Endometrial microvascular endothelial cells (primary cell): ENCODE measurements around the gene TEAD1. TPM values are rescaled to one million over a fixed set of nuclear protein-coding genes. Genes with fewer than 3 reads are reported as not detected.

ENCODE experiments used
- in situ Hi-C: cut with HindIII; loops from 2 replicates; pipeline ENCODE4 v1.10.0; 2017; ENCODE audit warnings: low sequenced_read_pairs, low pct_unique_long_range_greater_than_20kb; ENCODE audit errors: inconsistent ontology term
- total RNA-seq: library from RNA; depleted of rRNA; stranded (reverse); fragments of >200 nt; gene quantifications from one replicate; pipeline ENCODE4 v1.2.3, GENCODE V29; 2015; ENCODE audit errors: inconsistent ontology term

The TEAD1 gene
- total RNA-seq, 1 donor from 2014 or later, result 24.3 TPM

- in situ Hi-C loops, result no loop called here
These were observed 95.7 kb downstream of the TEAD1 start for GRCh38 chr11:12769834-12770345.

- in situ Hi-C loops, result no loop called here
These were observed 96.2 kb downstream of the TEAD1 start for GRCh38 chr11:12770435-12770834.

- in situ Hi-C loops, result no loop called here
These were observed 96.9 kb downstream of the TEAD1 start for GRCh38 chr11:12770966-12771597.

- in situ Hi-C loops, result no loop called here
These were observed 97.7 kb downstream of the TEAD1 start for GRCh38 chr11:12771875-12772274.

GRCh38 chr11:12772324-12772723 is 98.1 kb downstream of the TEAD1 start:
- in situ Hi-C loops, result no loop called here

GRCh38 chr11:12773591-12773990 is 99.4 kb downstream of the TEAD1 start:
- in situ Hi-C loops, result no loop called here

- in situ Hi-C loops, result no loop called here
These were observed 101.7 kb downstream of the TEAD1 start for GRCh38 chr11:12775955-12776354.

GRCh38 chr11:12777208-12777874 is 103.1 kb downstream of the TEAD1 start:
- in situ Hi-C loops, result no loop called here

GRCh38 chr11:12778240-12778905 is 104.2 kb downstream of the TEAD1 start:
- in situ Hi-C loops, result no loop called here

GRCh38 chr11:12783765-12784164 is 109.5 kb downstream of the TEAD1 start:
- in situ Hi-C loops, result no loop called here

- in situ Hi-C loops, result no loop called here
These were observed 110.2 kb downstream of the TEAD1 start for GRCh38 chr11:12784445-12784844.

GRCh38 chr11:12784987-12785386 is 110.8 kb downstream of the TEAD1 start:
- in situ Hi-C loops, result no loop called here

GRCh38 chr11:12785901-12786300 is 111.7 kb downstream of the TEAD1 start:
- in situ Hi-C loops, result no loop called here

GRCh38 chr11:12786450-12786849 is 112.2 kb downstream of the TEAD1 start:
- in situ Hi-C loops, result no loop called here

- in situ Hi-C loops, result no loop called here
These were observed 112.7 kb downstream of the TEAD1 start for GRCh38 chr11:12786891-12787290.

- in situ Hi-C loops, result no loop called here
These were observed 113.6 kb downstream of the TEAD1 start for GRCh38 chr11:12787847-12788246.

- in situ Hi-C loops, result no loop called here
These were observed 114.8 kb downstream of the TEAD1 start for GRCh38 chr11:12789054-12789453.

GRCh38 chr11:12789596-12790215 is 115.5 kb downstream of the TEAD1 start:
- in situ Hi-C loops, result no loop called here

- in situ Hi-C loops, result no loop called here
These were observed 116.8 kb downstream of the TEAD1 start for GRCh38 chr11:12790861-12791616.
